Panc1 (cell line): ENCODE data around the gene MAP1A.
A peak's percentile ranks its signal among the peaks of the same experiment; 100 is the strongest.

ENCODE experiments used
- CTCF ChIP-seq: fragments of 450-650 bp; IDR thresholded peaks from 2 replicates; pipeline ENCODE4 v1.5.1; 2017; ENCODE audit warnings: mild to moderate bottlenecking
- POLR2AphosphoS5 ChIP-seq: IDR thresholded peaks from 2 replicates; pipeline ENCODE4 v1.6.1; 2012; ENCODE audit warnings: mild to moderate bottlenecking, low read depth, low read length, moderate library complexity
- SIN3A ChIP-seq: IDR thresholded peaks from 2 replicates; pipeline ENCODE4 v1.6.1; 2012; ENCODE audit warnings: low read depth, mild to moderate bottlenecking, low read length, moderate library complexity, borderline replicate concordance; ENCODE audit not compliant: insufficient read depth
- TF ChIP-seq, protein P1 (sequence below), 2 experiments: IDR thresholded peaks; 2 replicates each; pipeline ENCODE4 v1.6.1; 2011 to 2012; ENCODE audit warnings: low read depth in 2 of 2, control low read depth in 1 of 2, low read length in 1 of 2, mild to moderate bottlenecking in 1 of 2, moderate library complexity in 1 of 2; ENCODE audit not compliant: insufficient read depth in 1 of 2

DNA sequence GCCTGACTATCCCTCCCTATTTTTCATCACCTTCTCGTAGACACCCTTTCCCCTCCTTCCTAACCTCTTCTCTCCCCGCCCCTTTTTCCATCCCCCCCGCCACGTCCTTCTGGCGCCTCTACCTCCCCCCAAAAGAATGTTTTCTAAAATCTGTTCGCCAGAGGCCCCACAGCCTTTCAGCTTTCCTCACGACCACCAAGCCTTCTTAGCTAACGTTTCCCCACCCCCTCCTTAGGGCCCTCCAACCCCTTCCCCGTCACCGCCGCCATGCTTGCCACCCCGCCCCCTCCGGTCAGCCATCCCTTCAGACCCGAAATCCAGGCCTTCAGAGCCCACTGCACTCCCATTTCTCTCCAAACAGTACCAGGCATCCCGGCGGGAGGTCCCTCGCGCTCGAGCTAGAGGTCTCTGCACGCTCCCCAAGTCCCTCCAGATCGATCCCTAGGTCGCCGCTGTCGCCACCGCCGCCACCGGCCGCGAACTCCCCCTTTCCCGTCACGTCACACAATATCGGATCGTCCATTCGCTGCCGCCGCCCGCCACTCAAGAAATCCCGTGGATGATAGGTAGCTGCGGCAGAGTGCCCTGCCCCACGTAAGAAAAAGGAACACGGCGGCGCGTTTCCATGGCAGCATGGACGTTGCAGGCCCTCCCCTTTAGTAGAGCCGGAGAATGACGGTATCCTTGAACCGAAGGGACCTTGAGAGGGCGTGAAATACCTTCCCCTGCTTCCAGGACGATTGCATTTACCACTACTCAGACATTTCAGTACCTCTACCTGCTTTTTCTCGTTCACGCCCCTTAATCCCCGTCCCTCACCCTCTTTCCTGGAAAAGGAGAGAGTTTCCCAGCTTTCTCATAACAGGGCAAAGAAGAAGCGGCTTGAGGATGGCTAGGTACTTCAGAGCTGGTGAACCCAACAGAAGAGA is 24.5 kb upstream of the MAP1A start, which contains the start of gene TP53BP1:
- TF ChIP-seq, protein P1, sequence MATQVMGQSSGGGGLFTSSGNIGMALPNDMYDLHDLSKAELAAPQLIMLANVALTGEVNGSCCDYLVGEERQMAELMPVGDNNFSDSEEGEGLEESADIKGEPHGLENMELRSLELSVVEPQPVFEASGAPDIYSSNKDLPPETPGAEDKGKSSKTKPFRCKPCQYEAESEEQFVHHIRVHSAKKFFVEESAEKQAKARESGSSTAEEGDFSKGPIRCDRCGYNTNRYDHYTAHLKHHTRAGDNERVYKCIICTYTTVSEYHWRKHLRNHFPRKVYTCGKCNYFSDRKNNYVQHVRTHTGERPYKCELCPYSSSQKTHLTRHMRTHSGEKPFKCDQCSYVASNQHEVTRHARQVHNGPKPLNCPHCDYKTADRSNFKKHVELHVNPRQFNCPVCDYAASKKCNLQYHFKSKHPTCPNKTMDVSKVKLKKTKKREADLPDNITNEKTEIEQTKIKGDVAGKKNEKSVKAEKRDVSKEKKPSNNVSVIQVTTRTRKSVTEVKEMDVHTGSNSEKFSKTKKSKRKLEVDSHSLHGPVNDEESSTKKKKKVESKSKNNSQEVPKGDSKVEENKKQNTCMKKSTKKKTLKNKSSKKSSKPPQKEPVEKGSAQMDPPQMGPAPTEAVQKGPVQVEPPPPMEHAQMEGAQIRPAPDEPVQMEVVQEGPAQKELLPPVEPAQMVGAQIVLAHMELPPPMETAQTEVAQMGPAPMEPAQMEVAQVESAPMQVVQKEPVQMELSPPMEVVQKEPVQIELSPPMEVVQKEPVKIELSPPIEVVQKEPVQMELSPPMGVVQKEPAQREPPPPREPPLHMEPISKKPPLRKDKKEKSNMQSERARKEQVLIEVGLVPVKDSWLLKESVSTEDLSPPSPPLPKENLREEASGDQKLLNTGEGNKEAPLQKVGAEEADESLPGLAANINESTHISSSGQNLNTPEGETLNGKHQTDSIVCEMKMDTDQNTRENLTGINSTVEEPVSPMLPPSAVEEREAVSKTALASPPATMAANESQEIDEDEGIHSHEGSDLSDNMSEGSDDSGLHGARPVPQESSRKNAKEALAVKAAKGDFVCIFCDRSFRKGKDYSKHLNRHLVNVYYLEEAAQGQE (IDR thresholded peaks at IDR 0.05; ENCODE audit: insufficient read depth in 1 of 2, low read depth in 2 of 2, low read length in 1 of 2), result no peak
- TF ChIP-seq CTCF, result no peak
- TF ChIP-seq POLR2AphosphoS5, result peak; percentile 52; the same call in 1 of the 2 replicates
- no peak; the same call in 1 of the 2 replicates for TF ChIP-seq SIN3A
